Cortex of kidney (tissue), 1 donor: ENCODE measurements around the gene UPF1.

Experiments
- DNase-seq: peaks from one replicate; lab custom pipeline; 2025; lab: John Stamatoyannopoulos, UW

UPF1 gene

GRCh38 chr19:18831524-18832305 lies at the start of gene UPF1:
UPF1 (plus strand) TSS chr19:18831959; CDS start chr19:18832210, 251 bp downstream.
- DNase-seq, result no peak

- no peak for DNase-seq
Measured at GRCh38 chr19:18782559-18783225, 49.1 kb upstream of the UPF1 start.

- no peak for DNase-seq
Measured at GRCh38 chr19:18783958-18784785, 47.6 kb upstream of the UPF1 start.

- DNase-seq, result no peak
Measured at GRCh38 chr19:18784786-18785120, 47.0 kb upstream of the UPF1 start.

GRCh38 chr19:18785179-18786124 lies 46.3 kb upstream of the UPF1 start:
- DNase-seq, result no peak

GRCh38 chr19:18788529-18789421 lies 43.0 kb upstream of the UPF1 start:
- no peak for DNase-seq

- DNase-seq, result no peak
Measured at GRCh38 chr19:18789422-18789869, 42.3 kb upstream of the UPF1 start.

GRCh38 chr19:18789883-18790565 lies 41.7 kb upstream of the UPF1 start:
- DNase-seq, result no peak

GRCh38 chr19:18790566-18791314 lies 41.0 kb upstream of the UPF1 start, which contains the start of gene COMP:
COMP (minus strand) TSS chr19:18791305; CDS start chr19:18791269, 36 bp downstream.
- DNase-seq, result no peak

GRCh38 chr19:18791315-18791678 lies 40.5 kb upstream of the UPF1 start:
- no peak for DNase-seq

GRCh38 chr19:18792661-18793060 lies 39.1 kb upstream of the UPF1 start:
- no peak for DNase-seq

- no peak for DNase-seq
Measured at GRCh38 chr19:18793144-18794028, 38.4 kb upstream of the UPF1 start.

GRCh38 chr19:18794029-18794313 lies 37.8 kb upstream of the UPF1 start:
- DNase-seq, result no peak

GRCh38 chr19:18794692-18795091 lies 37.1 kb upstream of the UPF1 start:
- no peak for DNase-seq

- DNase-seq, result no peak
Measured at GRCh38 chr19:18795540-18795939, 36.2 kb upstream of the UPF1 start.

GRCh38 chr19:18796239-18796638 lies 35.5 kb upstream of the UPF1 start:
- DNase-seq, result no peak

- DNase-seq, result no peak
Measured at GRCh38 chr19:18798384-18799352, 33.1 kb upstream of the UPF1 start.
